Kidney capillary endothelial cell (primary cell): ENCODE results near the gene LMCD1.

Experiments used
- DNase-seq: peaks from one replicate; pipeline ENCODE4 v3.0.0-alpha.2; 2018; ENCODE audit warnings: low spot score

LMCD1 gene

DNA sequence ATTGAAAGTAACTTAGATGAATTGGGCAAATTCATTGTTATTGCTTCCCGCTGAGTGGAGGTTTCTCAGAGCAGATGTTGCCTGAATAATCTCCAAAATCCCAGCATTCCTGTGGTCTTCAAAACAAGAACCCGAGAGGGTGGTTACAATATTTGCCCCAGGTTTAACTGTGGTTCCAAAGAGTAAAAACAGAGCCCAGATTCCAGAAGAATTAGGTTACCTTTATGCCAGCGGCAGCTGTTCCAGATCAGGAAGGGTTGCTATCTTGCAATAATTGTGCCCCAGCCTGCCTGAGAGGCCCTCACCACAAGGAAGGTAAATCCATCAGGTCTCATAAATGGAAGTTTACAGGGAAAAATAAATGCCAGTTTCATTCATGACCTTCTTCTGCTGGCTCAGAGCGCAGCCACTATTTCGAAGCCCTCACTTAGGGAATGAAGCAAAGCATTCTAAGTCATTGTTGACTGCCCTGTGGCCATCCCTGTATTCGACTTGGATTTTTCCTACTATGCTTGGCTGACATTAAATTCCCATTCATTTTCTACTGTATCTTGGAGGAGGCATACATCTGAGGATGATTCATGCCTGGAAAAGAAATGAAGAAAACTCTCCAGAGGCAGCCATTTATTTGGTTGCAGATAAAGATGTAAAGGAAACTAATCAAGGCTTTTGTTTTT, 88.4 kb downstream of the LMCD1 start:
- DNase-seq: no peak

DNA sequence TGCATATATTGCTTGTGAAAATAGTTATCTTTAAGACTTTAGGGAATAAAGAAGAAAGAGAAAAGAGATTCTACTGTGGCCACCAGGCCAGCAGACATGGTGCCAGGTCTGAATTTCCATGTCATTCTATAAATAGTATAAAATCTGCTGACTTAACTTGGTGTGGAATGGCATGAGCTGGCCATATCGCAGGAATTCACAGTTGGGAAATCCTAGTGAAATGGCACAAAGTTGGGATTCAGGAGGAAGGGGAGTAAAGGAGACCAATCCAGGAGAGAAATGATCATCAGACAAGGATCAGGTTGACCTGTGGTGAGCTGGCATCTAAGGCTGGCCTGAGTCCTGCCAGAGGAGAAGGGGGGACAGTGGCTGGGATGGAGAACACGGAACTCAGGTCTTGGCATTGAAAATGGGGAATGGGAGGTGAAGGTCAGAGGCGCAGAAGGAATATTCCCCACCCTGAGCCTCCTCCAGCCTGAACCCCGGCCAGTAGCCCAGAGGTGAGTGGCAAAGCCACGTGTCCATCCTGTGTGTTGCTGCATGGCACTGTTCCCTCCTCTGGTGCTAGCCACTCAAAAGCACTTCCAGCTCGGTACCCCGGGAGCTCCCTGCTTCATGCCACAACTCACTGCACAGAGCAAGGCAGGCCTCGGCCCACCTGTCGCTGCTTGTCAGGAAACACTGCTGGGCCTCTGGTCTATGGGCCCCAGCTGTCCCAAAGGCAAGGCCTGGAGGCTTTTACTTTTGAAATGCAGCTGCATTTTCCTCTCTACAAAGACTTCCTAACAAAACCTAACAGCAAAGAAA, 91.6 kb downstream of the LMCD1 start:
- no peak for DNase-seq

DNA sequence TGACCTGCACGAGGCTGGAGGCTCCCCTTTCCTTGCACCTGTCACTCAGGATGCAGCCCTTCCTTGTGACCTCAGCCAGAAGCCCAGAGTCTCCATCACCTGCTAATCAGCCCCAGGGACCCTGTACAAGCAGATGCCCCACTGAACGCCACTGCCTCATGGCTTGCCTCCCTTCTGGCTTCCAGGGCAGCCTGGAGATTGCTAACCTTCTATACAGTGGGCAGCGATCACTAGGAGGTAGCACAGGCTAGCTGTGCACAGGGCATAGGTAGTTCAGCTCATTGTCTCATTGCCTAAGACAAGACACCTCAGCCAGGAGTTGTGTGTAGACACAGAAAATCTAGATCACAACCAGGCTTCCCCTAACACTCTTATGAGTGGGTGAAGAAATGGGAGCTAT, 93.6 kb downstream of the LMCD1 start:
- no peak for DNase-seq

GRCh38 chr3:8595695-8596115, 94.1 kb downstream of the LMCD1 start:
- no peak for DNase-seq

DNA sequence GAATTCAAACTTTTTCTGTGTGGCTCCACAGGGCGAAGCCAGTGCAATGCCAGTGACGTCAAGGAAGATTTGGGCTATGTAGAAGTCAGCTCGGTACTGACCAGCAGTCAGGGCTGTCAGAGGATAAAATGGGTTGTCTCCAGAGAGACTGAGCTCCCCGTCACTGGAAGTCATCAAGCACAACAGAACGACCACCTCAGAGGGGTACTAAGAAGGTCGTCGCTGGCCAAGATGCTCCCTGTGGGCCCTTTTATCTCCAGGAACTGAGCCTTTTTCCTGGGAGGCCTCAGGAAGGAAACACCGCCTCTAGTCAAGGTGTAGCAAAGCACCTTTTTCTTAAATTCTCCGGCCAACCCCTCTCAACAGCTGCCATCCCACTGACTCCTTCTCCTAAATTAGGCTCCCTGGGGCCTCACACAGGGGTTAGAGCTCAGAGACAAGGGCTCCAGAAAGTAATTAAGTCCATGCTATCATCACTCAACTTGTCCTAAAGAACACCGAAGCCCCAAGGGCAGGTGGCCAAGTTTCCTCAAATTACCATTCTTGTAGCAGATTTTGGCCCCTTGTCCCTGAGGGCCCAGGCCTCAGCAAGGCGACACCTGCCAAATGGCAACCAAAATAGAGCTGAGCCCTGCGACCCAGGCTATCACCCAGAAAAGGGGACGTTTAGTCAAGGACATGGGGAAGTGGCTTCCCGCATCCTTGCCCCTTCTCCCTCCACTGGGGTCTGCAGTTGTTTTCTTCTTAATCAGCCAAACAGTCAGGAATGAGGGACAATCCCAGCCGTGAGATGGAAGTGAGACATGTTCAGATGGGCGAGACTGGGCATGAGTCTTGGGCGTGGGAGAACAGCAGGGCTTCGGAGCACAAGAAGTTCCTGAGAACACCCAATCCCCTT, 94.9 kb downstream of the LMCD1 start:
- DNase-seq: no peak

DNA sequence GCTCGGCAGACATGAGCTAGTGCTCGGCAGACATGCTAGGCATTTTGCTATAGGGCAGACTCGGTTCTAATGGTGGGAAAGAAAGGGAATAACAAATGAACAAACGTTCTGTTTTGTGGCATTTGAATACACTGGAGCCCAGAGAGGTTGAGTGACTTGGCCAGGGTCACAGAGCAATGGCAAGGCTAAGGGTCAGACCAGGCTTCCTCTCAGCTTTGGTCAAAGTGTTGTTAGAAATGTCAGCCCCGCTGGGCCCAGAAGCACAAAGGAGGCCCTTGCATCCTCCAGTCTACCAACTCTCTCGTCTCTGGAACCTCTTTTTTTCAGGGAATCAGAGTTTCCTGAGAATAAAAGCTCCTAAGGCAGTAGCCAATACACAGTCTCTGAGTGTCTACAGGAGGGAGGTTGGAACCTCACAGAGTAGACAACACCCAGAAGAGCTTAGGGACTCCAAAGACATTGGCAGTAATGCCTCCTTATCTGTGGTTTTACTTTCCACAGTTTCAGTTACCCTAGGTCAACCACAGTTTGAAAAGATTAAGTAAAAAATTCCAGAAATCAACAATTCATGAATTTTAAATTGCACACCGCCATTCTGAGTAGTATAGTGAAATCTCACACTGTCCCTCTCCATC, 95.7 kb downstream of the LMCD1 start:
- DNase-seq: no peak

GRCh38 chr3:8599146-8599545, 97.5 kb downstream of the LMCD1 start:
- DNase-seq: no peak

- no peak for DNase-seq
Measured at GRCh38 chr3:8600457-8600856, 98.8 kb downstream of the LMCD1 start.

- no peak for DNase-seq
Measured at GRCh38 chr3:8603115-8603710, 101.6 kb downstream of the LMCD1 start.

GRCh38 chr3:8604006-8604405, 102.4 kb downstream of the LMCD1 start:
- no peak for DNase-seq

DNA sequence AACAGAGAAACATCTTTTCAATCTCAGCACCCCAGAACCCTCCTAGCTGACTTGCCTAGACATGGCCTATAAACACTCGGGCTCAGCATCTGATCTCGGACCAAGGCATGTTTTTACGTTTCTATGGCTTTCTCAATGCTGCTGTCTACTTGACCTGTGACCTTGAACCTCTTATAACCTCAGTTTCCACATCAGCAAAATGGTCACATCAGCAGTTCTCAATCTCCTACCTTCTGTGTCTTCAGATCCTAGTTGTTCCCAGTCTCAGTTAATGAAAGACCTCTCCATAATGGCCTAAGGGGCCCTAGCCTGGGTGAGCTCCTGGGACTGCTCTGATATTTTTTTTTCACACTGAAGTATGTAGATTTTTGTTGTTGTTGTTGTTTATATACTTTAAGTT, 103.4 kb downstream of the LMCD1 start:
- DNase-seq: no peak

- no peak for DNase-seq
Measured at GRCh38 chr3:8606701-8607231, 105.1 kb downstream of the LMCD1 start.

DNA sequence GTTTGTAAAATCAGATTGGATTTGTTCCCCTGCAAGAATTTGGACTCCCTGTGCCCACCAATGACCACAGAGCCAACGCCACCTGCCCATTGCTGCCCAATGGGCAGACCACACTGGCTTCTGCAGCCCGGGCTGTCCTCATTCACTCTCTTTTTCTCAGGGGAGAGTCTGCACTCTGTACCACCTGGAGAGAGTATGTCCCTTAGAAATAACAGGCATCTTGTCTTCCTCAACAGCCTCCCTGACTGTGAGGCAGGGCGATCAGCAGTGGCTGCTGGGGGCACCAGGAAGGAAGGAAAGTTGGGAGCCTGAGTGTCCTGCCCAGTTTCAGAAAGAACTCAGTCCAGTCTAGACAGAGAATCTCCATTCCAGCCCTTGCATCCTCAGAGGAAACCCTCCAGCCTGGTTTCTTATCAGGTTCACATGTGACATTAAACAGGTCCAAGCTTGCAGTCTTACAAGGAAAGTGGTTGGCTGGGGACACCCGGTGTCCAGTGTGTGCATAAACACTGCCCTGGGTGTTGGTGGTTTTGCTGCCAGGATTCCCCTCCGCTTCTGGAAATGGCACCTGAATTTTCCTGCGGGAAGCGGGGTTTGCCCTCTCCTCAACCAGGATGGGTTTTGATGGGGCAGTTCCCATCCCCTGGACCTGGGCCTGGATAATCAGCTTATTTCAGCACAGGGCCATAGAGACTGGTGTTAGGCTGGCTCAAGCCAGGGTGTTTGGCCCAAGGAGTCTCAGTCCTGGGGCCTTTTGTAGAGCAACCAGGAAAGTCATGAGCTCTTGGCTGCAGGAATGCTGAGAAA, 105.8 kb downstream of the LMCD1 start:
- DNase-seq: peak; percentile 38

GRCh38 chr3:8608041-8608790, 106.6 kb downstream of the LMCD1 start:
- DNase-seq: no peak

- no peak for DNase-seq
Measured at GRCh38 chr3:8608791-8609467, 107.3 kb downstream of the LMCD1 start.

- DNase-seq: no peak
Measured at GRCh38 chr3:8610951-8611350, 109.3 kb downstream of the LMCD1 start.

GRCh38 chr3:8617921-8618320, 116.3 kb downstream of the LMCD1 start:
- no peak for DNase-seq

DNA sequence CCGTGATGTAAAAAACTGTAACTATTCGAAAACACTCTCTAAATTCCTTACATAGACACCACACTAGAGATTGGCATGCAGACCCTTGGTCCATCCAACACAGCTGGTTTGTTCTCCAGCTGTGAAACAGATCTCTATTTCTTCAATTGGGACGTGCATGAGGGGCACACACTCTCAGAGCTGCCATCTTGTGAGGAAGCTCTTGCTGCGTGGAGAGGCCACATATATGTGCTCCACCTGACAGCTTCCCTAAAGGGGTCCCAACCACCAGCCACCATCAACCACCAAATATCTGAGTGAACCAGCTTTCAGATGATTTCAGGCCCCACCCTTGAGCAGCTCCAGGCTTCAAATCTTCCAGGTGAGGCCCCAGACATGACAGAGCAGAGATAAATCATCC, 117.3 kb downstream of the LMCD1 start:
- no peak for DNase-seq

DNA sequence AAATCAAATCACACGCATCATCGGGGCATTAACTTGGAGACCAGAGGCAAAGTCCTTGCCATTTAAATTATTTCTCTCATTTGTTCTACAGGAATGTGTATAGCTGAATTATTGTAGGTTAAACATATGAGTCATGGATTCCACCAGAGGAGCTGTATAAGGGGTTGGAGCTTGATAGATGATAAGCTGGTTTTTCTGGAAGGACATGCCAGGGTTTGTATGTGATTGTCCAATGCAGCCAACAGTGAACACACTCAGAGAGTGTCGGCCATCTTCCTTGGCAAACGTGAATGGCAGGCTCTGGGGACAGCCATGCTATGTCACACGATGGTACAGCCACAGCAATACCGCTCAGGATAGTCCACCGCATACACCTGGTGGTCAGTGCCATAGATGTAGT, 117.9 kb downstream of the LMCD1 start:
- DNase-seq: no peak
